HG02610 (cell line): ENCODE data around the gene ALOX12B.
"Not testable (repeated sequence)": the region's sequence is repeated elsewhere in the genome, so short reads cannot be mapped to it uniquely, and the experiment has no call there.

Experiments
- ATAC-seq: cut with Tn5 transposase; IDR thresholded peaks from one replicate; pipeline ENCODE4 v1.9.1; 2021; ENCODE audit warnings: mild to moderate bottlenecking, moderate library complexity; ENCODE audit not compliant: unreplicated experiment

ALOX12B gene

DNA sequence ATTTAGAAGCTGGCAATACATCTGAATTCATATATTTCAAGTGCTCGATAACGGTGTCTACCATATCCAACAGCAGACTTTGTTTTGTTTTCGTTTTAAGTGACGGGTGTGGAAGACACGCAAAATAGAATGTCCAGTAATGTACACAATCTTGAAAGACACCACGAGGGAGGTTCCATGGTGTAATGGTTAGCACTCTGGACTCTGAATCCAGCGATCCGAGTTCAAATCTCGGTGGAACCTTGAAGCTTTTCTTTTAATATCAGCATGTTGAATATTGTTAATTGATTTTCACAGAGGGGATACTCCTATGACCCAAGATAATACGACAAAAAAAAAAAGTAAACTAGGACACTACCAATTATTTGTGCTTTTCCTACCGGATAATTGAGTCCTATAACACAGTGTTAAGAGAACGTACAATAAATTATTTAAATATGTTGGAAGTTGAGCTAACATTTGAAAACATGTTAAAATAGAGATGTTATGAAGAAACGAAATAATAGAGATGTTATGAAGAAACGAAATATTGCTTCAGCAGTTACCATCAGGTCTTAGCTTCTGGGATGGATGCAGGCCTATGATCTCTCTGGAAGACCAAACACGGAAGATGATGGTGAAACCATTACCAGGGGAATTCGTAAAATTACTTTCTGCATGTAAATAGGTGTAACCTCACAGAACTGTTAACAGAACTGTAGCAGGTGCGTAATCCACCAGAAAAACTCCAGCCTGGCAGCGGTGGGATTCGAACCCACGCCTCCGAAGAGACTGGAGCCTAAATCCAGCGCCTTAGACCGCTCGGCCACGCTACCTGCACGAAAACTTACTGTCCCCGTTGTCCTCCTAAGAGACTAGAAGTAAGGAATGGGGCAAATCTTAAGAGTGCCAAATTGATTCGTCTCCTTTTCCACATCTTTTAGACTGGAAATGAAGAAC lies 32.3 kb upstream of the ALOX12B start:
- peak; percentile 27 for ATAC-seq

GRCh38 chr17:8118769-8119580 lies 31.5 kb upstream of the ALOX12B start:
- ATAC-seq = peak; percentile 33

DNA sequence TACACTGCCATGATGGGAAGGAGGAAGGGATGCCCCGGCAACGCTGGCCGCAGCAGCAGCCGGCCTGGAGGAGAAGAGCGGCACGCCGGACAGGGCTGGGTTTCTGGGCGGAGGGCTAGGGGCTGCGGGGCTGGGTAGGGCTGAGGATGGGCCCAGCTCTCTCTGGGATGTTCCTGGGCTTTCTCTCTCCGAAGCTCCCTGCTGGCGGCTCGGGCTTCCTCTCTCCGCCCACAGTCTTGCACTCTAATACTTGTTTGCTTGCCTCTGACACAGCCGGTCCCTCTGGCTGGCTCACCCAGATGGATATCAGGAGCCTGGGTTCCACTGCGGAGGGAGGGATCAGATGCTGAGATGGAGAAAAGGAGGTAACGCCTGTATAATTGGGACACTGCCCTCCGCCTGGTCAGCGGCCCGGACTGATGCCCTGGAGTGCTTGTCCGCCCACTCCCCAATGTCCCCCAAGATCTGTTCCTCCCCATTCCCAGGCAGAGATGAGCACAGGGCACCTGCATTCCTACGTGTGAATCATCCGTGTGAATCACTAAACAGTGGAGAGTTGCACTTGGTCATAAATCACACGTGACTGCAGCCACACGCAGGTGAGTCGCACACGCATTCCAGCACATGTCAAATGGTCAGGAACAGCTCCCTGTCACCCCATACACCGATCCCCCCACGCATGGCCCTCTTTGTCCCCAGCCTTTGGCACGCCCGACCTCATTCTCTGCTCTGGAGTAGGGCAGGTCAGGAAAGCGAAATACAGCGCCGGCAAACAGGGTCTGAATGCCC lies 30.7 kb upstream of the ALOX12B start, which contains the start of gene ALOXE3:
Gene ALOXE3 (minus strand): TSS at position 535 of the 789 bp plus-strand sequence. CDS start 524 bp downstream, at position 11.
- ATAC-seq = no peak

GRCh38 chr17:8117367-8117979 lies 30.0 kb upstream of the ALOX12B start:
- ATAC-seq = no peak

GRCh38 chr17:8116776-8117175 lies 29.3 kb upstream of the ALOX12B start:
- no peak for ATAC-seq

- ATAC-seq = no peak
Measured at GRCh38 chr17:8110907-8111306, 23.4 kb upstream of the ALOX12B start.

DNA sequence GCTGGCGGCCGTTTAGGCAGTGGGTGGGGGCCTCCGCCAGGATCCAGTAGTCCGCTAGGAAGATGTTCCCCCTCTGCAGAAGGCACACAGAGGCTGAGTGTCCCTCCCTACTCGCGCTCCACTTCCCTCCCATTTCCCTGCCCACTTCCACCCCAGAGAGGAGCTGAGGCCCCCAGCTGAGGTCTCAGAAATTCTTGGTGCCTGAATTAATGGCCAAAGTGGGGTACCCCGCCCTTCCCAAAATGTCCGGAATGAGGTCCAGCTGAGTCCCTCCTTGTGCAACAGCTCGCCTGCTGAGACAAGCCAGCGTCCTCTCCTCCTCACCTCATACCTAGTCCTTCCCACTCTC lies 22.9 kb upstream of the ALOX12B start:
- no peak for ATAC-seq

DNA sequence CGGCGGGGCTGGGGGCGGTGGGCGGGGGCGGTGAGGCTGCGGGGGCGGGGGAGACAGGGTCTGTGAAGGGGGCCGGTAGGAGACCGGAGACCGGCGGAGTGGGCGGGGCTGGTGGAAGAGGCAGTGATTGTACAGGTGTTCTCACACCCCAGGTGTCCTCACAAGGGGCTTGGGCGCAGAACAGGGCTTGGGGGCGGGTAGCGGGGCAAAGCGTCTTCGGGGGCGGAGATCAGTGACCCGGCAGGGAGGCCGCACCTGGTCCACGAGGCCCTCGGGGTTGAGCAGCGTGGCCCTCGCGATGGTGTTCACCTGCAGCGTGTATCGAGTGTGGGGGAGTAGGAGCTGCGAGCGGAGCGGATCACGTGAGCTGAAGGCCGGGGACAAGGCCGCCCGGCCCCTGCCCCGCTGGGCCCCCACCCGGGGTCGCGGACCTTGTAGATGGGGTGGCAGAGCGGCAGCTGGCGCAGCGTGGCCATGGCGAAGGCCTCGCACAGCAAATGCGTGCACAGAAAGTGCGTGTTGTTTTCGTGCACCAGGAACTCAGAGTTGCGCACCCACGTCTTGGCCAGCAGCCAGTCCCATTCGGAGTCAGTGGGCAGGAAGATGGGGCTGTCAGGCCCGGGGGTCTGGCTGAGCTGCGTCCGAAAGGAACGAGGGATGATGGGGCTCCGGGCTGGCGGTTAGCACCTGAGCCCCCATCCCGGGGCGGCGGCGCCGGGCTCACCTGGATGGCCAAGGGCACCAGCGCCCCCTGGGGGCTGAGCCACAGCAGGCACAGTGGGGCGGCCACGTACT lies 22.3 kb upstream of the ALOX12B start:
- peak; percentile 50 for ATAC-seq

GRCh38 chr17:8108972-8109660 lies 21.6 kb upstream of the ALOX12B start:
- ATAC-seq = no peak

- ATAC-seq = not testable (repeated sequence)
Measured at GRCh38 chr17:8106980-8107379, 19.5 kb upstream of the ALOX12B start.

DNA sequence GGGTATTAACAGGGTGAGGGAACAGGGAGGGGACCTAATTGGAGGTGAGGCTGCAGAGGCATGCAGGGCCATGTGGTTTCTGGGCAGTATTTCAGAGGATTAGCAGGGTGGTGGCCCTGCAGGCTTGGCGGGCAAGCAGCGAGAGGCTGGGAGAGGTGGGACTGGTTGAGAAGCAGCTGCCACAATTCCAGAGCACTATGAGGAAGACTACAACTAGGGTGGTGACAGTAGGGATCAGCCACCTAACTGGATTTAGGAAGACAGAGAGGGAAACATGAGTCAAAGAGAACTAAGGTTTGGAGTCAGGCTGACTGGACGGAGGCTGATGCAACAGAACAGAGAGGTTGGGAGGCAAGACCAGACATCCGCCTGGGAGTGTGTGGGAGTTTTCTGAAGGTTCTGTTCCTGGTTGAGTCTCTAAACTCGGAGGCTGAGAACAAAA lies 18.5 kb upstream of the ALOX12B start:
- ATAC-seq = no peak

- ATAC-seq = no peak
Measured at GRCh38 chr17:8104911-8105310, 17.4 kb upstream of the ALOX12B start.

DNA sequence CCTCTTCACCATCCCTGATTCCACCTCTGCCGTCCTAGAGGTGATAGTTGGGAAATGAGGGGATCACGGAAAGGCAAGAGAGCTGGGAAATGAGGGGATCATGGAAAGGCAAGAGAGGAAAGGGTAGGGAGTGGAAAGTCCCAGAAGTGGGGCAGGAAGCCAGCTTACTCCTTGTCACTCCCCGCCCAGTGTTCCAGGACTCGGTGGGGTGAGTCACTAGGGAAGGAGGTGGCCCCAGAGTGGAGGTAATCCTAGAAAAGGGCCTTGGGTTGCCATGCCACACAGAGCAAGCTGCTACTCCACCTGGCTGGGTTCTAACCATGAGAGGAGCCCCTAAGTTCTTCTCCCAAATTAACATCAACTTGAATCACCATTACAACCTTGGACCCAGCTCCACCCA lies 16.0 kb upstream of the ALOX12B start:
- no peak for ATAC-seq

DNA sequence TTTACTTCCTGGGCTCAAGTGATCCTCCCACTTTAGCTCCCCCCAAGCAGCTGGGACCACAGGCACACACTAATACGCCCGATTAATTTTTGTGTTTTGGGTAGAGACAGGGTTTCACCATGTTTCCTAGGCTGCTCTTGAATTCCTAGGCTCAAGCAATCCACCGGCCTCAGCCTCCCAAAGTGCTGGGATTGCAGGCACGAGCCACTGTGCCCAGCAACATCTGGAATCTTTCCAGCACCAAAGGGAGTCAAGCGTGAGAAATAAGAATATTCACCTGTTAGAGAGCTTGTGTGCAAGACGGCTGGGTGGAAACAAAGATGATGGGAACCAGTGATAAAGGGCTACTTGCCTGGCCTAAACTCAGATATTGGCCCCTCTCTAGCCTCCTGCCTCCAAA lies 14.2 kb upstream of the ALOX12B start:
- ATAC-seq = no peak

GRCh38 chr17:8100763-8101162 lies 13.2 kb upstream of the ALOX12B start:
- no peak for ATAC-seq

GRCh38 chr17:8100111-8100510 lies 12.6 kb upstream of the ALOX12B start:
- no peak for ATAC-seq

GRCh38 chr17:8096541-8096940 lies 9.0 kb upstream of the ALOX12B start:
- no peak for ATAC-seq

DNA sequence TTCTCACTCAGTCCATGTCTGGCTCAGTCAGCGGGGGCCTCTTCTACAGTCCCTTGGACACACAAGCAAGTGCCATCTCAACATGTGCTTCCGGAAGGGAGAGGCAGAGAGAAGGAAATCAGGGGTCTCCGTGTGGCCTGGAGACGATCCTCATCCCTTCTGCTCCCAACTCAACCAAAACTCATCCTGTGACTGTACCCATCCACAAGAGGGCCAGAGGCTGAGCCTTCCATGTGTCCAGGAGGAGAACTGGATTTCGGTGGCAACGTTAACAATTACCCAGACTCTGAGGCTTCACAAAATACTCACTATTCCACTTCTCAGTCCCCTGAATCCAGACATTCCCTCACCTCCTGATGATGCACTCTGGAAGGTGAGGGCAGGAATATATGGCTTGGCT lies 7.8 kb upstream of the ALOX12B start:
- ATAC-seq = no peak

DNA sequence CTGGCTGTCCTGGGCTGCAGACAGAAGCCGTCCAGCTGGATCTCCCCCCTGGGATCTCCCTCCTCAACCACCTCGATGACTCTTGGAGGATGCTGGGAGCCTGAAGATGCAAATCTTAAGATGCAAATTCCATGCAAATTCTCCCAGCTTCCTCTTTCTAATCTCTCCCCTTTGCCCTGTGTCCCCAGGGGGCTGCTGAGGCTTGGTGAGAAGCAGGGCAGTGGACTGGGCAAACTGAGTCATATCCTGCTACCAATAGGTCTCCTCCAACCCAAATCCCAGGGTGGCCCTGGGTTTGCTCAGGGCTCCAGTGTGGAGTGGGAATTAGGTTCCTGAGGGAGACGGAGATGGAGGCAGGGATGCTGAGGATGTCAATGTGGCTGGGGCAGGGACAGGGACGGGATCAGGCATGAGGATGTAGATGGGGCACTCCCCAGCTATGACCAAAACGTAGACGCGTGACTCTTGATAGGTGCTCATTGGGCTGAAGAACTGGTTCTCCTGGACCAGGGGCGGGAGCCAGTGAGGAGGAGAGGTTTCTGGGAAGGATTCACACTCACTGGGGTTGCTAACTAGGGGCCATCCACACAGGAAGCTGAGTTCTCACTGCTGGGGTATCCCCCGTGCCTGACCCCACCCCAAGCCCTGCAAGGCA lies 3.6 kb upstream of the ALOX12B start:
- peak; percentile 66 for ATAC-seq
